Measurements from ENCODE around the gene TAF1A. TPM values are rescaled to one million over a fixed set of nuclear protein-coding genes. Genes with fewer than 3 reads are reported as not detected.

TAF1A gene
- total and polyA plus RNA-seq, 2 of the 8 experiments (the other 6 are each of a cell fraction or from before 2014, with no cell fraction given) = 3.3 to 16.7 TPM

DNA sequence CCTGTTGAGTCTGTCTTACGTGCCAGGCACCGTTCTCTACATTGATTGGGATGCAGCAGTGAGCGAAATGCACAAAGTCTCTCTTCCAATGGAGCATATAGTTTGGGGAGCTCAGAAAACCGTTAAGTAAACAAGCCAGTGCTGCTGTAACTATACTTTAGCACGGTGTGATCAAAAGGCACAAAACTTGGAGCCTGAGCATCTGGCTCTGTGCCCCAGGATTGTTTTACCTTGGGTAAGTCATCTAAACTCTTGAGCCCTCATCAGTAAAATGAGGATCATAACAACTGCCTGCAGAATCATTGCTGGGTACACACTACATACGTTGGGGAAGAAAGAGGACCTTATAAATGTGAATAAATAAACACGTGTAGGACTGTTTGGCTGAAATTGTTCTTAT lies 43.6 kb downstream of the TAF1A start:
- Histone ChIP-seq H4K5ac (ENCODE audit: insufficient read length, low read depth, low read length) (no peak overlapping the region), H3K23me2 (ENCODE audit: low read depth, low read length) (no peaks in the 10 kb centered on the region), H3K9ac (replicated peaks in 1 of 4; ENCODE audit: extremely low read depth in 1 of 4, low read depth in 3 of 4, low read length in 3 of 4) (no peak overlapping the region), H4K91ac (replicated peaks; ENCODE audit: insufficient read length, low read length) (no peak overlapping the region), H2BK20ac (ENCODE audit: low read length) (no peak overlapping the region), H3K79me1 (ENCODE audit: low read depth, low read length) (no peaks in the 10 kb centered on the region), H3K56ac (replicated peaks; ENCODE audit: insufficient read length, low read depth, low read length) (no peak overlapping the region), H3K23ac (ENCODE audit: insufficient read length) (no peak overlapping the region), H2BK120ac (replicated peaks; ENCODE audit: low read depth, low read length) (no peak overlapping the region), H3K4me3 (ENCODE audit: extremely low read depth in 1 of 4, insufficient read depth in 2 of 4, low read depth in 3 of 4, low read length in 4 of 4) (no peak overlapping the region), H3K18ac (ENCODE audit: extremely low read depth, low read length) (no peak overlapping the region), H3K9me3 (ENCODE audit: insufficient read depth in 2 of 2, low read depth in 1 of 2, low read length in 1 of 2) (no peaks in the 10 kb centered on the region), H3K4me2 (ENCODE audit: insufficient read depth in 1 of 2, low read depth in 2 of 2, low read length in 2 of 2) (no peak overlapping the region), H2AFZ (ENCODE audit: low read length) (no peak overlapping the region), H2BK12ac (ENCODE audit: low read depth, low read length) (no peak overlapping the region), H3K79me2 (ENCODE audit: control insufficient read depth in 1 of 2, insufficient read depth in 2 of 2, low read length in 2 of 2) (no peaks in the 10 kb centered on the region), H3K27me3 (replicated peaks in 1 of 4; ENCODE audit: control insufficient read depth in 3 of 4, extremely low read depth in 1 of 4, insufficient read depth in 3 of 4, low read length in 3 of 4) (no peaks in the 10 kb centered on the region), H3K4me1 (replicated peaks in 1 of 4; ENCODE audit: control insufficient read depth in 3 of 4, insufficient read depth in 4 of 4, low read length in 3 of 4) (no peaks in the 10 kb centered on the region; a peak in 1 of 7 replicates), H4K8ac (ENCODE audit: extremely low read depth, insufficient read depth, low read length) (no peak overlapping the region), H3K14ac (ENCODE audit: insufficient read length) (no peak overlapping the region), H3K4ac (replicated peaks; ENCODE audit: insufficient read length, low read depth, low read length) (no peak overlapping the region), H3K36me3 (ENCODE audit: control insufficient read depth in 2 of 4, insufficient read depth in 4 of 4, low read length in 3 of 4) (no peaks in the 10 kb centered on the region), H4K20me1 (replicated peaks in 1 of 2; ENCODE audit: control insufficient read depth in 1 of 2, insufficient read depth in 2 of 2, low read length in 2 of 2) (no peaks in the 10 kb centered on the region), H2BK5ac (ENCODE audit: low read depth, low read length) (no peak overlapping the region), H2BK15ac (ENCODE audit: low read length) (no peak overlapping the region), H3K27ac (ENCODE audit: low read depth, low read length) (no peak overlapping the region), H2AK5ac (ENCODE audit: low read depth, low read length) (no peak overlapping the region)
- POLR2A ChIA-PET (ENCODE audit: partially characterized antibody) = interaction anchor here (1.0 to 1.3 kb wide), 3 partner anchors 11 to 43 kb away, joined by 3 to 4 read pairs (median 4); partner anchors contain the start of gene TAF1A
- CTCF ChIA-PET (ENCODE audit: partially characterized antibody) = interaction anchor here (1.1 to 3.0 kb wide), 5 partner anchors 10 to 88 kb away, joined by 3 to 20 read pairs (median 6); partner anchors contain the start of gene TAF1A
- DNase-seq (ENCODE audit: low read depth in 1 of 2, low spot score in 2 of 2) (no peak), FAIRE-seq (no peak)
- 91% methylated on average over 7 of the region's 7 CpGs; no CpG with 5 or more reads in 1 of the 2 experiments for WGBS, 2 experiments (ENCODE audit: extremely low coverage in 1 of 2, insufficient coverage in 1 of 2, insufficient read length in 1 of 2, insufficient replicate concordance in 2 of 2, low coverage in 1 of 2, low lambda C conversion rate in 2 of 2, missing lambda C conversion rate in 1 of 2)
- TF ChIP-seq, protein P1, sequence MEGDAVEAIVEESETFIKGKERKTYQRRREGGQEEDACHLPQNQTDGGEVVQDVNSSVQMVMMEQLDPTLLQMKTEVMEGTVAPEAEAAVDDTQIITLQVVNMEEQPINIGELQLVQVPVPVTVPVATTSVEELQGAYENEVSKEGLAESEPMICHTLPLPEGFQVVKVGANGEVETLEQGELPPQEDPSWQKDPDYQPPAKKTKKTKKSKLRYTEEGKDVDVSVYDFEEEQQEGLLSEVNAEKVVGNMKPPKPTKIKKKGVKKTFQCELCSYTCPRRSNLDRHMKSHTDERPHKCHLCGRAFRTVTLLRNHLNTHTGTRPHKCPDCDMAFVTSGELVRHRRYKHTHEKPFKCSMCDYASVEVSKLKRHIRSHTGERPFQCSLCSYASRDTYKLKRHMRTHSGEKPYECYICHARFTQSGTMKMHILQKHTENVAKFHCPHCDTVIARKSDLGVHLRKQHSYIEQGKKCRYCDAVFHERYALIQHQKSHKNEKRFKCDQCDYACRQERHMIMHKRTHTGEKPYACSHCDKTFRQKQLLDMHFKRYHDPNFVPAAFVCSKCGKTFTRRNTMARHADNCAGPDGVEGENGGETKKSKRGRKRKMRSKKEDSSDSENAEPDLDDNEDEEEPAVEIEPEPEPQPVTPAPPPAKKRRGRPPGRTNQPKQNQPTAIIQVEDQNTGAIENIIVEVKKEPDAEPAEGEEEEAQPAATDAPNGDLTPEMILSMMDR (IDR thresholded peaks at IDR 0.05; ENCODE audit: control extremely low read depth in 1 of 3, insufficient read depth in 1 of 3, low read depth in 1 of 3, low read length in 3 of 3) = no peak
- TF ChIP-seq POLR2AphosphoS5 (IDR thresholded peaks at IDR 0.05; ENCODE audit: low read depth, low read length) (no peak), BCL11A (IDR thresholded peaks at IDR 0.05; ENCODE audit: low read depth in 2 of 2, low read length in 2 of 2) (no peak), JUN (IDR thresholded peaks at IDR 0.05; ENCODE audit: low read depth, low read length) (no peak), SIN3A (conservative IDR thresholded peaks at IDR 0.05 in 1 of 2, IDR thresholded peaks at IDR 0.05 in 1 of 2; ENCODE audit: low read depth in 1 of 2, low read length in 2 of 2) (no peak), TEAD4 (IDR thresholded peaks at IDR 0.05; ENCODE audit: low read depth, low read length) (no peak), POU5F1 (IDR thresholded peaks at IDR 0.05; ENCODE audit: low read depth, low read length) (no peak), SP4 (IDR thresholded peaks at IDR 0.05; ENCODE audit: low read length) (no peak), CTBP2 (IDR thresholded peaks at IDR 0.05; ENCODE audit: borderline replicate concordance, insufficient read depth, insufficient read length, low read length) (no peak), TBP (IDR thresholded peaks at IDR 0.05; ENCODE audit: low read depth, low read length) (no peak), KDM5A (IDR thresholded peaks at IDR 0.05; ENCODE audit: low read length) (no peak), TAF1 (IDR thresholded peaks at IDR 0.05; ENCODE audit: low read depth, low read length) (no peak), SP2 (IDR thresholded peaks at IDR 0.05; ENCODE audit: low read length) (no peak)
